ENCODE results near the gene SPEM3.
"Not testable (repeated sequence)": the region's sequence is repeated elsewhere in the genome, so short reads cannot be mapped to it uniquely, and the experiment has no call there.

The SPEM3 gene

DNA sequence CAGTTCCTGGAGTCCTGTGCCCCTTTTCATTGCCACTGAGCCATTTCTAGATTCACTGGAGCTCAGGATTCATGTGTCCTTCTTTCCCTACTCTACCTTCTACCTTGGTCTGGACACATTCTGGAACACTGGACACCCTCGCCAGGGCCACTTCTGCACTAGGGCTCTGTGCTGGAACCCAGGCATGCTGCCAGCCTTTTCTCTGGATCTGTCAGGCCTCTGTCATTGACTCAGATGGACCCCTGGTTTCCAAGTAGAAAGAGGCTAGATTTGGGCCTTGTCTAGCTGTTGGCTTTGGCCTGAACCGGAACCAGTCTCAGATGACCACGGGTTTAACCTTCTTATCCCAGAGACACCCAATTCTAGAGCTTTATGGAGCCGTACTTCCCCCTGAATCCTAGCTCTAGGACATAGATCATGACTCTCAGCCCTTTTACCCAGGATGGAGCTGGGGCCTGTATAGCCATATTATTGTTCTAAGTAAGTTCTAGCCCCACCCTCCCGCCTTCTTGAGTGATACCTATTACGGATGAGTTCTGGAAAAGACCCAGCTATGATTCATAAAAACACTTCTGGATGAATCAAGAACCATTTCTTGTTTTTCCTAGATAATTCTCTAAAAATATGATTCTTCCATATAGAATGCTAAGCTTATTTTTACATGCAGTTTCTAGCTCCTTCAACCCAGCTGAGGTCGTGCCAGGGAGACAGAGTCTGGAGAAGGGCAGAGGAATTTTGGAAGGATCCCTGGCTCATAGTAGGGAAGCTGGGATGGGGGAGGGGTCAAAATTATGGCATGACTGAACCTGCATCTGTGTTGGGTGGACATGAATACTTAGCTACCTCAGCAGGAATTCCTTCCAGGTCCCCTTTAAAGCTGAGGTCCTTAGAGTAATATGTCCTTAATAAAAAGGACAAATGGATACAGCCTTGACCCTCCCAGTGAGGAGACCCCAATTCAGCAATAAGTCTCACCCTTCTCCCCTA is 15.1 kb downstream of the SPEM3 start:
- DNase-seq, result no peak

DNA sequence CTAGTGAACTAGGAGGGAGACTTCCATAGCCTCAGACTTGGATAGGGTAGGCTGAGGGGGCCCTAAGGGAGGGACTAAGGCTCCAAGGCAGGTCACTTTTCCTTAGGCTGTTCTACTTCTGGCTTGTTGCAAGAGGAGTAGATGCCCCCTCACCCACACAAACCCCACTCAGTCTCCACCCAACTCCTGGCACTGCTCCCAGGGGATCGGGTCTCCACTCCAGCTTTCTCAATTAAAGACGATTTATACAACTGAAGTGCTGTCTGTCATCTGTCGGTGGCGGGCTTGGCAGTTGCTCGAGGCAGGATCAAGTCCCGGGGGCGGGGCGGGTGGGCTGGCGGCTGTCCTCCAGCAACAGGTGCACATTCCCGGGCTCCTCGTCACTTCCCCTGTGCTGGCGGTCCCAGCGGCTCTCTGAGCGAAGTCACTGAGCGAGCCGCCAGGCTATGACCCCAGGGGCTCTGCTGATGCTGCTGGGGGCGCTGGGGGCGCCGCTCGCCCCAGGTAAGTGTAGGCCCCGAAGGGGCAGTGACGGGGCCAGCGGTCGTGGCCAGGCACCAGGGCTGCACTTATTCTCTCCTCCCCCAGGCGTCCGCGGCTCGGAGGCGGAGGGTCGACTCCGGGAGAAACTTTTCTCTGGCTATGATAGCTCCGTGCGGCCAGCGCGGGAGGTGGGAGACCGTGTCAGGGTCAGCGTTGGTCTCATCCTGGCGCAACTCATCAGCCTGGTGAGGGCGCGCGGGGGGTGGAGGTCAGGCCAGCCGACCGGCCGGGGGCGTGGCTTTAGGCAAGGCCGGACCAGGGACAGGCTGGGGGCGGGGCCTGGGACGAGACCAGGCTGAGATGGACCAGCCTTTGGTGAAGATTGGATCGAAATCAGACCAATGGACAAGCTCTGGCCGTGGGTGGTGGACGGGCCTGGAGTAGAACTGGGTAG is 16.3 kb downstream of the SPEM3 start, which contains the start of gene CHRNB1:
Gene CHRNB1 (plus strand): TSS at position 380 of the 937 bp plus-strand sequence. CDS start 67 bp downstream, at position 447.
- peak; percentile 84 for DNase-seq

DNA sequence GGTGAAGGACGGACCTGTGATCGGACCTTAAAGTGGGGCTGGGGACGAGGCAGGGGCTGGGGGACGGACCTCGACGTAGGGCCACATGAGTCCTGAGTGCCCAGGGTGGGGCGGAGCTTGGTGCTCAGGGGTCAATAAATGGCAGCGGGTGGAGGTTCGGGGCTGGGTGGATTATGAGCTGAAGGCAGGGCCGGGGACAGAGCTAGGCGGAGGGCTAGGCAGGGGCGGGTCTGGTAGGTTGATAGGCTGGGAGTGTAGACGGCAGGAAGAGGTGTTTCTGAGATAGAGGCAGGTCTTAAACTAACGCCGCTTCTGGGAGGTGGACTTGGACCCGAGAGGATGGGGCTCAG is 16.9 kb downstream of the SPEM3 start:
- no peak for DNase-seq

DNA sequence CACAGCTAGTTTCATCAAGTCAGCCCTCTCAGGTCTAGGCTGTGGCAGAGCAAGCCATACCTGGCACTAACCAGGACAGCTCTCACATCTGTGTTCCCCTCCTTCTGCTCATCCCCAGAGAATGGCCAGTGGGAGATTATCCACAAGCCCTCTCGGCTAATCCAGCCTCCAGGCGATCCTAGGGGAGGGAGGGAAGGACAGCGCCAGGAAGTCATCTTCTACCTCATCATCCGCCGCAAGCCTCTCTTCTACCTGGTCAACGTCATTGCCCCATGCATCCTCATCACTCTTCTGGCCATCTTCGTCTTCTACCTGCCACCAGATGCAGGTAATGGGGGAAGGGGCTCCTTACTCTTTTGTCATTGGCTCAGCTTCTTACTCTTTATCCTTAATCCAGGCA is 19.8 kb downstream of the SPEM3 start:
- no peak for DNase-seq

DNA sequence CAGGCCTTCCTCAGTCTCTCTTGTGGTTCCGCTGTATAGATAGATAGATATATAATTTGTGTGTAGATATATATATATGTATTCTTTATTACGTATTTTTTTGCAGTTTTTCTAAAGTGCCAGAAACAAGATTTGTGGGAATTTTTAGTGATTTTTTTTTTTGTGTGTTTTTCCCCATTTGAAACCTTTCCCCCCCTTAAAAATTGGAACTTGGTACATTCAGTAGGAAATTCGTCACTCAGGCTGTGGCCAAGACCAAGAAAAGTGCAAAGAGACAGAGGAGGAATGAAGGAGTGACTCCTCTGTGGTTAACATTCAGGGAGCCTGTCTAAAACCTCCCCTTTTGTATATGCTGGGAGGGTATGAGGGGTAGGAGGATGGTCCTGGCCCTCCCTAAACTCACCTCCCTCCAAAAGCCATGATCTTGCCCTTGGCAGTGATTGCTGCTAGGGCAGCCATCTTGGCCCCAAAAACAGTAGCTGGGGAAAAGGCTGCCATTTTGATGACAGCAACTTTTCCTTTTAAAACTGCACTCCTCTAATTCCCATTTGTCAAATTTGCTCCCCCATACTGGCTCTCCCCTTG is 31.4 kb downstream of the SPEM3 start:
- DNase-seq, result no peak

DNA sequence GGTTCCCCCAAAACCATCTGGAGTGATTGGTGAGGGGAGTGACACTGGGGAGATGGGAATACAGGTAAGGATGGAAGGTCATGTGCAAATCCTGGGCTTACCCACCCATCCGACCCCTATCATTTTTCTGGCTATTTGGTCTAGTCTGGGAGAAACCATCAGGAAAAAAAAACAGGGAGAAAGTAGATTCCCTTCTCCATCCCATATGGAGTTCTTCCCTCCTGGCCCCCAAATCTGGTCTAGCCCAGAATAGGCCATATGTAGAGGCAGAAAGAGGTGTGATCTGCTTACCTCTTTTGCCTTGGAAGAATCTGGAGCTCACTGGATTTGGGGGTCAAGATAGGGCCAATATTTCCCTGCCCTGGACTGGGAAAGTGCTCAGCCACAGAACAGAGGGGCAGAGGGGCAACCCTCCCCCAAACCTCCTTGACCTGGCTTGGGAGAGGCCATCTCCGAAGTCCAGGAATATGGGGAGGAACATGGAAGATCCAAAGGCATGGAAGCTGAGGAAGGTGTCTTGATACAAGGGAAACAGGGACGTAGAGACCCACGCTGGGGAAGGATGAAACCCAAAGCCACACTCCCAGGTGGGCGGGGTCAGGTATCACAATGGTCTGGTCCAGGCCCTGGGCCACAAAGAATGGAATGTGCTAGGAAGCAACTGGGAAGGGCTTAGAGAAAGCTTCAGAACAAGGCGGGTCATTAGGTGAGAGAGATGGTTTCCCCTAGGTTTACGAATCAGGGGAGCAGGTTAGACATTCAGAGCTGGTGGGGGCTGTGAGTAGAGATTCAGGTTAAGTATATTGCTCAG is 32.4 kb downstream of the SPEM3 start:
- no peak for DNase-seq

DNA sequence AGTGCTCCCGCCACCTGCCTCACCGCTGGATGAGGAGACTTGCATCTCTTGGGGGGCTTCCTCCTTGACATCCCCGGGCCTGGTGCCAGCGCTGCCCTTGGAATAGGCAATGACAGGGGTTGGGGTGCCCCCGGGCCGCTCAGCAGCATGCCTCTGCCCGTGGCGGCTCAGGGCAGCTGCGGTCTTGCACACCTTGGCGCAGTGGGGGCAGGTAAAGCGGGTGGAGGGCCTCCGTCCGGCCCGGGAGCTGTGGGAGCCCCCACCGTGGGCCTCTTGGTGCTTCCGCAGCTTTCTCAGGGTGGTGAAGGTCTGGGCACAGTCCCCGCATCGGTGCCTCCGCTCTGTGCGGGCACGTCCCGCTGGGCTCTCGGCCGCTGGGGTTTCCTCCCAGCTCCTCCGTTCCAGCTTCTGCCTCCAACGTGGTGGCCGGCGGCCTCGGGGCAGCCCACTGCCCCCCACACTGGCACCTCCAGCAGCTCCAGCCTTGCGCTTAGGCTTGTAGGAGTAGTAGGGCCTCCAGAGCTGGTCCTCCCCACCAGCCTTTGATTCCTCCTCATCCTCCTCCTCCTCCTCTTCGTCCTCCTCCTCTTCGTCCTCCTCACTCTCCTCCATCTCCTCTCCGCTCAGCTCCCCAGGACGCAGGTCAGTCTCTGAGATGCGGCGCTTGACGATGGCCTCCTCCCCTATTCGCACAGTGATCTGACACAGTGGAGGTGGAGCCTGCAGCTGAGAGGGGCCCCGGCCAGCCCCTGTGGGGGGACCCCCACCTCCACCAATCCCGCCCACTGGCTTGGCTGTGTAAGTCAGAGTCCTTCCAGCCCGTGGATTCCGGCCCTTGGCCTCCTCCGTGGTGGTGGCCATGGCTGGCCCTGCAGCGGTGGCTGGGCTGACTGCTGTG is 34.1 kb downstream of the SPEM3 start:
- DNase-seq, result no peak

DNA sequence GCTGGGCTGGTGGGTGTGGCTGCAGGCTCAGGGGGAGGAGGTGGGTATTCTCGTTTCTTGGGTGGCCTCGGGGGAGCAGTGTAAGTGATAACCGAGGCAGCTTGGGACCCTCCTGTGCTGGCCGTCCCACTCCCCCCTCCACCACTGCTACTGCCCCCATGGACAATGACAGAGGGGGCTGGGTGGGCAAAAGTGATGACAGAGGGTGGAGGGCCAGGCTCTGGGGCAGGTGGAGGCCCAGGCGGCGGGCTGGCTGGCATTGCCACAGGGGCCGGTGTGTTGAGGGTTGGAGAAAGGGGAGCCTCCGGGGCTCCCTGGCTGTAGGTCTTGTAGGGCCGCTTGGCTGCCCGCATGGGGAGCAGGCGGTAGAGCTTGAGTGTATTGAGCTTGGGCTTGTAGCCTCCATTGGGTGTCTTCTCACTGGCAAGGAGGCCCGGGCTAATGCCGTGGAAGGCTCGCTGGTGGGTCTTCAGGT is 34.8 kb downstream of the SPEM3 start:
- DNase-seq, result no peak

DNA sequence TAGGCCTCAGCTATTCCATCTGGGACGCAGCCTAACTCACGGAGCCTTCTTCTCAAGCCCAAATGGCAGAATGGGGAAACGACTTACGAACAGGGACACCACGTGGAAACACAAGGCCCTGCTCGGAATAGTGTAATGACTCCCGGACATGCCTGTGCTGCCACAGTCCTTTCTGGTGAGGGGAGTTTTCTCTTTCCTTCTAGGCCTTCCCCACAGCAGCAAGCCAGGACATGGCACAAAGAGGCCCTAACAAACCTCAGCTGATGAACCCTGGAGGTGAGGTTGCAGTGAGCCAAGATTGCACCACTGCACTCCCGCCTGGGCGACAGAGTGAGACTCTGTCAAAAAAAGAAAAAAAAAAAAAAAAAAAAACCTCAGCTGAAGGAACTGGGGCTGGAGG is 35.4 kb downstream of the SPEM3 start:
- DNase-seq, result no peak

DNA sequence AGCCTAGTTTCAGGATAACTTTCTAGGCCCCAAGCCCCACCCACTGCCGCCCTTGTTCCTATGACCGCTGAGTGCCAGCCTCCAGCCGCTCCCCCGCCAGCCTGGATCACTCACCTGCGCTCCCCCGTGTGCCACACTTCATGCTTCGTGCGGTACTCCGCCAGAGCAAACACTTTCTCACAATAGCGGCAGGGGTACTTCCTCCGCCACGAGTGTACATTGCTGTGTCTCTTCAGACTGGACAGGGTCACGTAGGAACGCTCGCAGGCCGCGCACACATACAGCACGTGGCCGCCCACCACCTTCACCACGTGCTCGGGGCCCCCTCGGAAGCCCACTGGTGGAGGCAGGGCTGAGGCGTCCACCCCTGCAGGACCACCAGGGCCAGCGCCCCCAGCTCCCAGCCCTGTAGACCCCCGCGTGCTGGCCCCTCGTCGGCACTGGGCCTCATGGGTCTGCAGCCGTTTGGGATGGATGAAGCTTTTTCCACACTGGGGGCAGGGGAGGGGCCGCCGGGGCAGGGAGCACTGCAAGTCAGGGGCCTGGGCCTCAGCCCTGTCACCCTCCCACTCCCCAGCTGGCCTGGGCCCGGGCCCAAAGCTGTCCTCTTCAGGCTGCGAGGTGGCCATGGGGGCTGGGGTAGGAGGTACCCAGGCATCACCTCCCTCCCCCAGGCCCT is 37.1 kb downstream of the SPEM3 start:
- DNase-seq, result no peak

DNA sequence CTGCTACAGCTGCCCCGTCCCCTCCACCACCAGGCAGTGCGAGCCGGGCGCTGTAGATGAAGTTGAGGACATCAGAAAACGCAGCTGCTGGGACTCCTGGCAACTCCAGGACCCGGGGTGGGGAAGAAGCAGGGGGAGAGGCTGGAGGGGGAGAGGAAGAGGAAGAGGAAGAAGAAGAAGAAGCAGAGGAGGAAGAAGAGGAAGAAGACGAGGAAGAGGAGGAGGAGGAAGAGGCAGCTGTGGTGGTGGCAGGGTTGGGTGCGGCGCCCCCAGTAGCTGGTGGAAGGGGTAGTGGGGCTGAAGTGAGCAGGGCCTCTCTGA is 37.6 kb downstream of the SPEM3 start:
- DNase-seq, result no peak

DNA sequence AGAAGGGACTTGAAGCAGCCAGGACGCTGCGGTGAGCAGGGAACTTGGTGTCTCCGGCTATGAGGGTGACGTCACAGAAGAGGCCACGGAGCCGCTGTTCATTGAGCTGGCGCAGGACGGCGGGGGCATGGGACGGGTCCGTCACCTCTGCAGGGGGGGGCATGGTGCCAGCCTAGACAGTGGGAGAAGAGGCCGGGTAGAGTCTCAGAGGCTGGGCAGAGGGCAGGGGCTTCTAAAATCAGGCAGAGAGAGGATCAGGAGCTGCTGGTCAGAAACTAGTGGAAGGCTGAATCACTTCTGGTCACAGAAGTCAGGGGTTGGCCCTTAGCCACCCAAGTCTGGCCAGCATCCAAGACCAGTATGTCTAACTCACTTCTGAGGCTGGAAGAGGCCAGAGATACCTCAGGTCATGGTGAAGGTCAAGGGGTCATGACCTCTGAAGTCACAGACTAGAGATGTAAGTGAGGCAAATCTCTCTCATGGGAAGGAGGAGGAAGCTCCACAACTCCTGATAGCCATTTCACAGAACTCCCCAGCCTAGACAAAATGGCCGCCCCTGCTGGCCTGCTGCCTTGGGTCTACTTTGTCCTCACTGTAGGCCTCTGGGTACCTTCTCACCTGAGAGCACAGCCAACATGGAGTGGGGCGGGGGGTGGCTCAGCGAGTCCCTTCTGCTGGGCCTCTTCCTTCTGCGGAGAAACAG is 38.1 kb downstream of the SPEM3 start:
- peak; percentile 80 for DNase-seq

DNA sequence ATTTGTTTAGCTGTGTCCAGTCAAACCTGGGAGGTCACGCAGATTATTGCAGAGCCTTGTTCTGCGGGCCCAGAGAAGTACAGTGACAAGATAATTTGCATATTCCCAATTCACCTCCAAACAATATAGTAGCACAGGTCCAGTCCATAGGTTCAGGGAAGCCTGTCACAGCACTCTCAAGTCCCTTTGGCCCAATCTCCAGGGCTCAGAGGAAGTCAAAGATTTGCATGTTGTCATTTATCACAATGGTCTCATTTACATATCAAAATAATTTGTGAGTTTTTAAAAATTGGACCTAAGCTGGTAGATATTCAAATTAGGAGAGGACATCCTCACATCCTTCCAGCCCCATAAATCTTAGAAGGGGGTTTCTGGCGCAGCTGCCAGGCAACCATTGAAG is 38.8 kb downstream of the SPEM3 start:
- no peak for DNase-seq

DNA sequence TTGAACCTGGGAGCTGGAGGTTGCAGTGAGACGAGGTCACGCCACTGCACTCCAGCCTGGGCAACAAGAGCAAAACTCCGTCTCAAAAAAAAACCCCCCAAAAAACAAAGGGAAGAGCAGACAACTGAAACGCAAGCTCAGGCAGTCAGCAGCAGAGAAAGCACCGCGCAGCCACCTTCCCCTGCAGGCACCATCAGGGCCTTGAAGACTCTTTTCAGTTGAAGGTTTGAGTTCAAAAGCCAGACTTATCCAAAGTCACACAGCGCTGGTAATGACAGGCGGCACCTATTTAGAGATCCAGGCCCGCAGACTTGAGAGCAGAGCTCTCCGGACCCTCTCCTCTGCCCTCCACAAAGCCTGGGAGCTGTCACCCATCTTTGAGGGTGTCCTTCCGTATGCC is 39.6 kb downstream of the SPEM3 start:
- no peak for DNase-seq

DNA sequence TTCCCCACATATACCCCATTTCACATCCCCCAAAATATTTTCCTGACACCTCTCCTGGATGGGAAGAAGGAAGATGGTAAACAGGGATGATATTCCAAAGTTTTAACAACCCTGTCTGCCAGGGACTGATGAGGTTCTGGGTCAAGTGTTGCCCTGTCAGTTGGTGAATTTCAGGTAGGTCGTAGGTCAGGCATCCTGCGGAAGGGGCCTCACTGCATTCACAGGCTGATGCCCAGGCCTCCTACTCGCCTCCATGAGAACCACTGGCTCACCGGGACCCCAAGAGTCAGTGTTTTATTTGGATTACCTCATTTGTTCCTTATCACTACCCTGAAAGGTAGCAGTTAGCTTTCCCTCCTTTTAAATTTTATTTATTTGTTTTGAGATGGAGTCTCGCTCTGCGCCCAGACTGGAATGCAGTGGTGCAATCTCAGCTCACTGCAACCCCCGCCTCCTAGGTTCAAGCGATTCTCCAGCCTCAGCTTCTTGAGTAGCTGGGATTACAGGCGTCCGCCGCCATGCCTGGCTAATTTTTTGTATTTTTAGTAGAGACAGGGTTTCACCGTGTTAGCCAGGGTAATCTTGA is 40.2 kb downstream of the SPEM3 start:
- no peak for DNase-seq

DNA sequence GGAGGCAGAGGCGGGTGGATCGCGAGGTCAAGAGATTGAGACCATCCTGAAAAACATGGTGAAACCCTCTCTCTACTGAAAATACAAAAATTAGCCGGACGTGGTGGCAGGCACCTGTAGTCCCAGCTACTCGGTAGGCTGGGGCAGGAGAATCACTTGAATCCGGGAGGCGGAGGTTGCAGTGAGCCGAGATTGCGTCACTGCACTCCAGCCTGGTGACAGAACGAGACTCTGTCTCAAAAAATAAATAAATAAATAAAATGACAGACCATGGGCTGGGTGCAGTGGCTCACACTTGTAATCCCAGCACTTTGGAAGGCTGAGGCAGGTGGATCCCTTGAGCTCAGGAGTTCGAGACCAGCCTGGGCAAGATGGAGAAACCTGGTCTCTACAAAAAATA is 41.2 kb downstream of the SPEM3 start:
- not testable (repeated sequence) for DNase-seq

DNA sequence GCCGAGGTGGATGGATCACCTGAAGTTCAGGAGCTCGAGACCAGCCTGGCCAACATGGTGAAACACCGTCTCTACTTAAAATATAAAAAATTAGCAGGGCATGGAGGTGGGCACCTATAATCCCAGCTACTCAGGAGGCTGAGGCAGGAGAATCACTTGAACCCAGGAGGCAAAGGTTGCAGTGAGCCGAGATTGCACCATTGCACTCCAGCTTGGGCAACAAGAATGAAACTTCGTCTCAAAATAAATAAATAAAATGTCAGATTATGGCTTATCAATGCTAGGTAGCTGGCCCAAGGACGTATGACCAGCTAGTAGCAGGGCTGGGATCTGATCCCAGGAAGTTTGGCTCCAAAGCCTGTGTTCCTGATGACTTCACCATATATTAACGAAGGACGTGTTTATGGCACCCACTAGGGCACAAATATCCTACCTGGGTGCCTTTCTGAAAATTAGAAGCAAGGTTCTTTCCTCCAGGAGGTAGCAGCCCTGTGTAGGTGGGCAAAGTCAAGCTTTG is 41.9 kb downstream of the SPEM3 start:
- not testable (repeated sequence) for DNase-seq

DNA sequence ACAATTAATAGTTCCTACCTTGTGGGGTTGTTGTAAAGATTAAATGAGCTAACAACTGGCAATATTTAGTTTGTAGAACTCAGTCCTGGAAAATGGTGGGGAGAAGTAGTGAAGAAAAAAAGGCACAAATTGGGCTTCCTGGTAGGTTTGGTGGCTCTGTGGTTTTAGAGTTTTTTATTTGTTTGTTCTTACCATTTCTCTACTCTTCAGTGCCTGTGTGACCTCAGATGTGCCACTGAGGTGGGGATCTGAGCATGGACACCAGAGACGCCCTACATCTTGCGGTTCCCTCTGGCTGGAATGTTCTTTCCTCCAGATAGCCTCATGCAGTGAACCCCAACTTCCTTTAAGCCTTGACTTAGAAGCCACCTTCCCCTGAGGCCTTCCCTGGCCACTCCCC is 43.1 kb downstream of the SPEM3 start:
- no peak for DNase-seq

DNA sequence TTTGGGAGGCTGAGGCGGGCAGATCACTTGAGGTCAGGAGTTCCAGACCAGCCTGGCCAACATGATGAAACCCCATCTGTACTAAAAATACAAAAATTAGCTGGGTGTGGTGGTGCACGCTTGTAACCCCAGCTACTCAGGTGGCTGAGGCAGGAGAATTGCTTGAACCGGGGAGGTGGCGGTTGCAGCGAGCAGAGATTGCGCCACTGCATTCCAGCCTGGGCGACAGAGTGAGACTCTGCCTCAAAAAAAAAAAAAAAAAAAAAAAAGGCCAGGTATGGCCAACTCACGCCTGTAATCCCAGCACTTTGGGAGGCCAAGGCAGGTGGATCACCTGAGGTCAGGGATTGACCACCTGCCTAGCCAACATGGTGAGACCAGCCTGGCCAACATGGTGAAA is 46.1 kb downstream of the SPEM3 start:
- not testable (repeated sequence) for DNase-seq

Measured in suppressor macrophage treated with lipopolysaccharide for 4 hours (primary cell).